ENCODE measurements around the gene SPACA4.
"Not testable (repeated sequence)": the region's sequence is repeated elsewhere in the genome, so short reads cannot be mapped to it uniquely, and the experiment has no call there.

Gene SPACA4

DNA sequence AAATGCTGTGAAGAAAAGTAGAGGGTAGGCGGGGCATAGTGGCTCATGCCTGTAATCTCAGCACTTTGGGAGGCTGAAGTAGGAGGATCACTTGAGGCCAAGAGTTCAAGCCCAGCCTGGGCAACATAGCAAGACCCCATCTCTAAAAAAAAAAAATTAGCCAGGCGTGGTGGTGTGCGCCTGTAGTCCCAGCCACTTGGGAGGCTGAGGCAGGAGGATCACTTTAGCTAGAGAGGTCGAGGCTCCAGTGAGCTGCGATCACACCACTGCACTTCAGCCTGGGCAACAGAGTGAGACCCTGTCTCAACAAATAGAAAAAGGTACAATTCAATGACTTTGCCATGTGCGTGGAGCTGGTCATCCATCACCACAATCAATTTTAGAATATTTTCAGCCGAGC is 28.6 kb upstream of the SPACA4 start:
- not testable (repeated sequence) for H3K36me3 ChIP-seq (ENCODE audit: control insufficient read depth, insufficient read depth, low read length); H3K4me1 ChIP-seq (ENCODE audit: control insufficient read depth, insufficient read depth, low read length); H3K27me3 ChIP-seq (ENCODE audit: control insufficient read depth, insufficient read depth, low read length); H3K9me3 ChIP-seq (ENCODE audit: control insufficient read depth, insufficient read depth, low read length); H3K9ac ChIP-seq (ENCODE audit: low read depth, low read length); H3K4me3 ChIP-seq (ENCODE audit: low read depth, low read length)

DNA sequence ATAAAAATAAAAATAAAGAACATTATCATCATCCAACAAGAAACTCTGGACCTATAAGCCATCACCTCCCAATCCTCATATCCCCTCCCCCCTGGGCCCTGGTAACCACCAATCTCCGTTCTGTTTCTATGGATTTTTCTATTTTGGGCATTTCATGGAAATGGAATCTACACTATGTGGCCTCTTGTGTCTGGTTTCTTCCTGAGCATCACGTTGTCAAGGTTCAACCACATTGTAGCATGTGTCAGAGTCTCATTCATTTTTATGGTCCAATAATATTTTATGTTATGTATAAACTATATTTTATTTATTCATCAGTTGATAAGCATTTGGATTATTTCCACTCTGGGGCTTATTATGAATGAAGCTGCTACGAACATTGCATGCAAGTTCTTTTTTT is 27.7 kb upstream of the SPACA4 start:
- Histone ChIP-seq H3K9me3 (ENCODE audit: control insufficient read depth, insufficient read depth, low read length) (no peaks in the 10 kb centered on the region), H3K27me3 (ENCODE audit: control insufficient read depth, insufficient read depth, low read length) (no peaks in the 10 kb centered on the region), H3K4me1 (ENCODE audit: control insufficient read depth, insufficient read depth, low read length) (peaks cover 3% of the 10 kb centered on the region), H3K4me3 (ENCODE audit: low read depth, low read length) (no peak overlapping the region), H3K9ac (ENCODE audit: low read depth, low read length) (no peak overlapping the region), H3K36me3 (ENCODE audit: control insufficient read depth, insufficient read depth, low read length) (no peaks in the 10 kb centered on the region)

DNA sequence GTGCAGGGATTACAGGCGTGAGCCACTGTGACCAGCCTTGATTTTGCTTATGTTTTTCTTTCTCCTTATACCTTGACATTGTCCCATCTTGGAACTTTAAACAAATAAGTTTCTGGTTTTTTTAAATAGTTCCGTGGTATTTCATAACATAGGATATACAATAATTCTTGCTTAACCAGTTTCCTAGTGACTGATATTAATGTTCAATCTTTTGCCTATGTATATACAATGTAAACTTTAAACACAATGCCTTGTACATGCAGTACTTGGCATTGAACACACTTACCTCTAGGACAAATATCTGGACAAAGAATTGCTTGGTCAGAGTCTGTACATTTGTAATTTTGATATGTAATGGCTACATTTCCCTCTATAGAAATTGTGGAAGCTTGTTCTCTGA is 24.4 kb upstream of the SPACA4 start:
- Histone ChIP-seq H3K9ac (ENCODE audit: low read depth, low read length) (no peak overlapping the region), H3K36me3 (ENCODE audit: control insufficient read depth, insufficient read depth, low read length) (no peaks in the 10 kb centered on the region), H3K9me3 (ENCODE audit: control insufficient read depth, insufficient read depth, low read length) (no peaks in the 10 kb centered on the region), H3K4me3 (ENCODE audit: low read depth, low read length) (no peak overlapping the region), H3K4me1 (ENCODE audit: control insufficient read depth, insufficient read depth, low read length) (no peaks in the 10 kb centered on the region), H3K27me3 (ENCODE audit: control insufficient read depth, insufficient read depth, low read length) (no peaks in the 10 kb centered on the region)

DNA sequence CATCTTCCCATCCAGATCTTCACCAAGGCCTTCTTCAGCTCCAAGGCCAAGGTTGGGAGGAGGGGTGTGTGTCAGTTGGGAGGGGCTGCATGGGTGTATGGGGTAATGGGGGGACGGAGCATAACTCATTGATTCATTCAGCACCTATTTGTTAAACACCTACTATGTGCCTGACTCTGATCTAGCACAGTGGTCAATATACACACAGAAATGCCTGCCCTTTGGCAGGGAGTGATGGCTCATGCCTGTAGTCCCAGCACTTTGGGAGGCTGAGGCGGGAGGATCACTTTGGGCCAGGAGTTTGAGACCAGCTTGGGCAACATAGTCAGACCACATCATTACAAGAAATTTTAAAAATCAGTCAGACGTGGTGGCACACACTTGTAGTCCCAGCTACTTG is 19.2 kb upstream of the SPACA4 start:
- no peaks in the 10 kb centered on the region for H3K27me3 ChIP-seq (ENCODE audit: control insufficient read depth, insufficient read depth, low read length)
- H3K4me1 ChIP-seq (ENCODE audit: control insufficient read depth, insufficient read depth, low read length), result no peaks in the 10 kb centered on the region
- no peaks in the 10 kb centered on the region for H3K36me3 ChIP-seq (ENCODE audit: control insufficient read depth, insufficient read depth, low read length)
- no peak overlapping the region for H3K4me3 ChIP-seq (ENCODE audit: low read depth, low read length)
- H3K9ac ChIP-seq (ENCODE audit: low read depth, low read length), result no peak overlapping the region
- no peaks in the 10 kb centered on the region for H3K9me3 ChIP-seq (ENCODE audit: control insufficient read depth, insufficient read depth, low read length)

DNA sequence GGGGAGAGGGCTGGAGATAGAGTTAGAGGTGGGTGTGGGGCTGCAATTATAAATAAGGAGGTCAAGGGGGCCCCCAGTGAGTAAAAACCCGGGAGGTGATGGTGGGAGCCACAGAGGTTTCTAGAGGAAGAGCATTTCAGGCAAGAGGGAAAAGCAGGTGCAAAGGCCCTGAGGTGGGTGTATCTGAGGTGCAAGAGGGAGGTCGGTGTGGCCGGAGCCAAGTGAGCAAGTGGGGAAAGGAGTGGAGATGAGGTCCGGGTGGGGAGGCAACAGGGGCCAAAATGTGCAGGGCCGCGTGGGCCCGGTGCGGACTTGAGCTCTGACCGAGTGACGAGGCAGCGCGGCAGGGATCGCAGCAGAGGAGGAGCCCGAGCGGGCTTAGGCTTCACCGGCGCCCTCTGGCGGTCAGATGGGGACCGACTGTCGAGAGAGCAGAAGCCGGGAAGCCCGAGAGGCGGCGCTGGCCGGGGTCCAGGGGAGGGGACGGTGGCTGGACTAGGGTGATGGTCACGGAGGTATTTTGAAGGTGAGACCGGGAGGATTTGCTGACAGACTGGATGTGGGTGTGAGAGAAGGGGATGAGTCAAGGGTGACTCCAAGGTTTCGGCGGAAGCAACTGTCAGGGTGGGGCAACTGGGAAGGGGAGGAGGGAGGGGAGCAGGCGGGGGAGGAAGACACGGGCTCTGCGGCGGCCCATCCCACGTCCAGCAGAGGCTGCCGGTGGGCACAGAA is 17.7 kb upstream of the SPACA4 start:
- Histone ChIP-seq H3K27me3 (ENCODE audit: control insufficient read depth, insufficient read depth, low read length) (no peaks in the 10 kb centered on the region), H3K4me3 (ENCODE audit: low read depth, low read length) (peak overlapping the region; percentile 74), H3K9ac (ENCODE audit: low read depth, low read length) (peak overlapping the region; percentile 54)

DNA sequence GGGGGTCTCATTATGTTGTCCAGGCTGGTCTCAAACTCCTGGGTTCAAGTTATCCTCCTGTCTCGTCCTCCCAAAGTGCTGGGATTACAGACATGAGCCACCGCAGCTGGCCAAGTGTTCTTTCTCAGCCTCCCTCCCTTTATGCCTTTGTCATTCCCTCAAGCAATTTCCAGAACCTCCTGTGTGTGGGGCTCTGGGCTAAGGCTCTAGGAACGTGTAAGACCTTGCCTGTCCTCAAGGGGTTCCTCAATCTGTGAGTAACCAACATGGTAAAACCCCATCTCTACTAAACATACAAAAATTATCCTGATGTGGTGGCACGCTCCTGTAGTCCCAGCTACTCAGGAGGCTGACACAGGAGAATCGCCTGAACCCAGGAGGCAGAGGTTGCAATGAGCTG is 15.5 kb upstream of the SPACA4 start:
- no peaks in the 10 kb centered on the region for H3K36me3 ChIP-seq (ENCODE audit: control insufficient read depth, insufficient read depth, low read length)
- H3K9ac ChIP-seq (ENCODE audit: low read depth, low read length), result no peak overlapping the region
- no peaks in the 10 kb centered on the region for H3K27me3 ChIP-seq (ENCODE audit: control insufficient read depth, insufficient read depth, low read length)
- no peaks in the 10 kb centered on the region for H3K4me1 ChIP-seq (ENCODE audit: control insufficient read depth, insufficient read depth, low read length)
- no peaks in the 10 kb centered on the region for H3K9me3 ChIP-seq (ENCODE audit: control insufficient read depth, insufficient read depth, low read length)
- no peak overlapping the region for H3K4me3 ChIP-seq (ENCODE audit: low read depth, low read length)

More for the DNA sequence above, 17.7 kb upstream of the SPACA4 start:
- H3K36me3 ChIP-seq (ENCODE audit: control insufficient read depth, insufficient read depth, low read length), result no peaks in the 10 kb centered on the region
- H3K4me1 ChIP-seq (ENCODE audit: control insufficient read depth, insufficient read depth, low read length), result no peaks in the 10 kb centered on the region
- H3K9me3 ChIP-seq (ENCODE audit: control insufficient read depth, insufficient read depth, low read length), result no peaks in the 10 kb centered on the region

DNA sequence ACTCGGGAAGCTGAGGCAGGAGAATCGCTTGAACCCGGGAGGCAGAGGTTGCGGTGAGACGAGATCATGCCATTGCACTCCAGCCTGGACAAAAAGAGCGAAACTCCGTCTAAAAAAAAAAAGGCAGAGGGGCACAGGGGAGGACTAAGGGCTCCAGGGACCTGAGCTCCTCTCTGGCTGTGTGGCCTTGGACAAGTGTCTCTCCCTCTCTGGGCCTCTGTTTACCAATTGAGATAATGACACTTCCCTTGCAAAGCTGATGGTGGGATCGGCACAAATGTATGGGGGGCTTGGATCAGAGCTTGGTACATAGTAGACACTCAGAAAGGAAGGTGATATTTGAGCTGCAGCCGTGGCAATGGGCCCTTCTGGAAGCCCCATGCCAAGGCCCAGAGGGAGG is 11.4 kb upstream of the SPACA4 start:
- H3K9me3 ChIP-seq (ENCODE audit: control insufficient read depth, insufficient read depth, low read length), result no peaks in the 10 kb centered on the region
- H3K9ac ChIP-seq (ENCODE audit: low read depth, low read length), result no peak overlapping the region
- H3K4me3 ChIP-seq (ENCODE audit: low read depth, low read length), result no peak overlapping the region
- H3K36me3 ChIP-seq (ENCODE audit: control insufficient read depth, insufficient read depth, low read length), result no peaks in the 10 kb centered on the region
- no peaks in the 10 kb centered on the region for H3K27me3 ChIP-seq (ENCODE audit: control insufficient read depth, insufficient read depth, low read length)
- H3K4me1 ChIP-seq (ENCODE audit: control insufficient read depth, insufficient read depth, low read length), result no peaks in the 10 kb centered on the region

DNA sequence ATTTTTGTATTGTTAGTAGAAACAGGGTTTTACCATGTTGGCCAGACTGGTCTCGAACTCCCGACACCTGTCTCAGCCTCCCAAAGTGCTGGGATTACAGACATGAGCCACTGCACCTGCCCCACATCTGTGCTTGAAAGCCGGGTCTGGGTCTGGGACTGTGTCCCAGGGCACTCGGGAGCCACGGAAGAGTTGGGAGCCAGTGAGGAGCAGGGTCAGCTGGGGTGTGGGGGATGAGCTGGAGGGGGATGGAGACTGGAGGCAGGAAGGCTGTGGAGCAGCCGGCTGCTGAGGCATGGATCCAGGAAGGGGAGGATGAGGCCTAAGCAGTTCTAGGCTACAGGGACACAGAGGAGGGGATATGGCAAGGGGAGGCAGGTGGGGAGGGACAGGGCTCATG is 10.7 kb upstream of the SPACA4 start:
- Histone ChIP-seq H3K27me3 (ENCODE audit: control insufficient read depth, insufficient read depth, low read length) (no peaks in the 10 kb centered on the region), H3K36me3 (ENCODE audit: control insufficient read depth, insufficient read depth, low read length) (peaks cover 2% of the 10 kb centered on the region), H3K4me3 (ENCODE audit: low read depth, low read length) (no peak overlapping the region), H3K9ac (ENCODE audit: low read depth, low read length) (no peak overlapping the region), H3K9me3 (ENCODE audit: control insufficient read depth, insufficient read depth, low read length) (no peaks in the 10 kb centered on the region), H3K4me1 (ENCODE audit: control insufficient read depth, insufficient read depth, low read length) (no peaks in the 10 kb centered on the region)

DNA sequence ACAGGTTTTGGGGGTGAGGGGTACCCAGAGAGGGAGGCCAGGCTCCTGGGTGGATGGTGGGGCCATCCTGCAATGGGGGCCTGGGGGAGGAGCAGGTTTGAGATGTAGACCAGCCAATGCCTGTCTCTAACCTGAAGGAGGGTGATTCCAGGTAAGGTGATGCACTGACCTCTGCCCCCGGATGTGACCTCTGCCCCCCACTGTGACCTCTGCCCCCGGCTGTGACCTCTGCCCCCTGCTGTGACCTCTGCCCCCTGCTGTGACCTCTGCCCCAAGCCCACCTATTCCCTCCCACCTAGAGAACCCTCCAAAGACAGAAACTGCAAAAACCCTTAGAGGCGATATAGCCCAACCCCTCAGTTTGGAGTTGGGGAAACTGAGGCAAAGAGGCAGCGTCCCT is 10.3 kb upstream of the SPACA4 start:
- Histone ChIP-seq H3K9me3 (ENCODE audit: control insufficient read depth, insufficient read depth, low read length) (no peaks in the 10 kb centered on the region), H3K4me1 (ENCODE audit: control insufficient read depth, insufficient read depth, low read length) (no peaks in the 10 kb centered on the region), H3K9ac (ENCODE audit: low read depth, low read length) (no peak overlapping the region), H3K4me3 (ENCODE audit: low read depth, low read length) (no peak overlapping the region), H3K27me3 (ENCODE audit: control insufficient read depth, insufficient read depth, low read length) (no peaks in the 10 kb centered on the region), H3K36me3 (ENCODE audit: control insufficient read depth, insufficient read depth, low read length) (peaks cover 4% of the 10 kb centered on the region)

DNA sequence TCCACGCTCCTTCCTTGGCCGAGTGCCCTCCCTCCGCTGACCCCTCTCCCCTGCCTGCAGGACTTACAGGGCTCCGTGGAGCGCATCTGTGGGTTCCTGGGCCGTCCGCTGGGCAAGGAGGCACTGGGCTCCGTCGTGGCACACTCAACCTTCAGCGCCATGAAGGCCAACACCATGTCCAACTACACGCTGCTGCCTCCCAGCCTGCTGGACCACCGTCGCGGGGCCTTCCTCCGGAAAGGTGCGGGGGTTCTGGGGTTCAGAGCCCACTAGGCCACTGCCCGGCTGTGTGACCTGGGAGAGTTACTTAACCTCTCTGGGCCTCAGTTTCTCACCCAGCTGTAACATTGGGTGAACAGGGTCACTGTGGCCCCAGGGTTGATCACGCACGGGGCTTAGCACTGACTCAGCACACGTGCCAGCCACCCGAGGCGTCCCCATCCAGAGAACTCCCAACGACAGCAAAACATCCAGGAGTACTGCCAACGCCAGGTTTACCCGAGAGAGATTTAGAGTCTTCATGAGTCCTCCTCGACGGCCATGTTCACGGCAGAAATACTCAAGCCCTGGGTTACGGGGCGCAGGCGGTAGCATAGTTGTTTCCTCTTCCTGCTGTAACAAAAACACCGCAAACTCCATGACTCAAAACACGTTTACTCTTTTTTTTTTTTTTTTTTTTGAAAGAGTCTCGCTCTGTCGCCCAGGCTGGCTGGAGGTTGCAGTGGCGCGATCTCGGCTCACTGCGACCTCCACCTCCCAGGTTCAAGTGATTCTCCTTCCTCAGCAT is 9.7 kb upstream of the SPACA4 start:
- Histone ChIP-seq H3K4me1 (ENCODE audit: control insufficient read depth, insufficient read depth, low read length) (no peaks in the 10 kb centered on the region), H3K9ac (ENCODE audit: low read depth, low read length) (no peak overlapping the region), H3K27me3 (ENCODE audit: control insufficient read depth, insufficient read depth, low read length) (no peaks in the 10 kb centered on the region), H3K9me3 (ENCODE audit: control insufficient read depth, insufficient read depth, low read length) (no peaks in the 10 kb centered on the region), H3K4me3 (ENCODE audit: low read depth, low read length) (no peak overlapping the region), H3K36me3 (ENCODE audit: control insufficient read depth, insufficient read depth, low read length) (peaks cover 4% of the 10 kb centered on the region)

DNA sequence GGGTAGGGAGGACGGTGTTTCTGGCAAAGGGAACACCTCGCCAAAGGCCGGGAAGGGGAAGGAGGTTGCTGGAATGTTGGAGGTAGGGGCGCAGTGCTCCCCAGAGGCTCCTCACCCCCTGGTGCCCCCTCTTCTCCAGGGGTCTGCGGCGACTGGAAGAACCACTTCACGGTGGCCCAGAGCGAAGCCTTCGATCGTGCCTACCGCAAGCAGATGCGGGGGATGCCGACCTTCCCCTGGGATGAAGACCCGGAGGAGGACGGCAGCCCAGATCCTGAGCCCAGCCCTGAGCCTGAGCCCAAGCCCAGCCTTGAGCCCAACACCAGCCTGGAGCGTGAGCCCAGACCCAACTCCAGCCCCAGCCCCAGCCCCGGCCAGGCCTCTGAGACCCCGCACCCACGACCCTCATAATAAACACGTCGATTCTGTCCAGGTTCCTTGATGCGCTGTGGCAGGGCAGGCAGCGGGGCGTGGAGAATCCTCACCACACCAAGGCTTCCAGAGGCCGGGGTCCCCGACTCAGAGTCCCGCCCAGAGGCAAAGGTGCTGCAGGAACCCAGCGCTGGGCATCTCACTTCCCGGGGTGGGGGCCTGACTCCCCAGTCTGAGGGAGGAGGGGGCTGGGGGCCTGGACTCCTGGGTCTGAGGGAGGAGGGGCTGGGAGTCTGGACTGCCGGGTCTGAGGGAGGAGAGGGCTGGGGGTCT is 7.4 kb upstream of the SPACA4 start:
- Histone ChIP-seq H3K4me1 (ENCODE audit: control insufficient read depth, insufficient read depth, low read length) (no peaks in the 10 kb centered on the region), H3K9ac (ENCODE audit: low read depth, low read length) (no peak overlapping the region)

More for the DNA sequence above, 7.4 kb upstream of the SPACA4 start:
- H3K9me3 ChIP-seq (ENCODE audit: control insufficient read depth, insufficient read depth, low read length), result no peaks in the 10 kb centered on the region
- H3K4me3 ChIP-seq (ENCODE audit: low read depth, low read length), result no peak overlapping the region
- H3K27me3 ChIP-seq (ENCODE audit: control insufficient read depth, insufficient read depth, low read length), result no peaks in the 10 kb centered on the region
- H3K36me3 ChIP-seq (ENCODE audit: control insufficient read depth, insufficient read depth, low read length), result peaks cover 4% of the 10 kb centered on the region

All from iPS-15b (cell line).